WTC11 (cell line): ENCODE data around the gene HNRNPUL1. TPM values are rescaled to one million over a fixed set of nuclear protein-coding genes. Genes with fewer than 3 reads are reported as not detected.

Source experiments
- ATAC-seq: fragments of 200-7000 bp; cut with Tn5 transposase; 2 replicates; pipeline ENCODE4 v1.10.0; 2021; ENCODE audit warnings: mild to moderate bottlenecking, moderate library complexity
- CTCF ChIA-PET: fragments of 300-600 bp; sonication (Branson Sonifier 250); formaldehyde crosslinking; loops from one replicate; lab custom pipeline; 2021; ENCODE audit warnings: antibody characterized with exemption; lab: Charles Lee
- POLR2A ChIA-PET: fragments of 350-600 bp; sonication (Branson Sonifier 250); formaldehyde crosslinking; loops from one replicate; lab custom pipeline; 2021; ENCODE audit warnings: antibody characterized with exemption; lab: Charles Lee
- DNase-seq: peaks from one replicate; pipeline ENCODE4 v3.0.0; 2021; ENCODE audit warnings: low spot score
- H3K27ac Mint-ChIP-seq: 2 replicates; pipeline ENCODE4 v1.8.0; 2021; ENCODE audit warnings: mixed read lengths
- H3K27me3 Mint-ChIP-seq: 2 replicates; pipeline ENCODE4 v1.8.0; 2021; ENCODE audit warnings: low read depth, mild to moderate bottlenecking, moderate library complexity, mixed read lengths
- H3K36me3 Mint-ChIP-seq: 2 replicates; pipeline ENCODE4 v1.8.0; 2021; ENCODE audit warnings: mixed read lengths
- H3K4me1 Mint-ChIP-seq: 2 replicates; pipeline ENCODE4 v1.8.0; 2022; ENCODE audit warnings: mixed read lengths
- H3K4me3 Mint-ChIP-seq: 2 replicates; pipeline ENCODE4 v1.8.0; 2021; ENCODE audit warnings: mild to moderate bottlenecking, moderate library complexity, mixed read lengths
- H3K9me3 Mint-ChIP-seq: 2 replicates; pipeline ENCODE4 v1.8.0; 2021; ENCODE audit warnings: mixed read lengths
- ATF2 ChIP-seq: sonication (generic); formaldehyde crosslinking; IDR thresholded peaks from 2 replicates; pipeline ENCODE4 v1.8.1; 2022; ENCODE audit warnings: low read depth, missing genetic modification reagents, borderline replicate concordance
- CBFB ChIP-seq: sonication (generic); formaldehyde crosslinking; IDR thresholded peaks from 2 replicates; pipeline ENCODE4 v1.8.1; 2022; ENCODE audit warnings: mild to moderate bottlenecking, low read depth, missing genetic modification reagents
- CREB1 ChIP-seq: sonication (generic); formaldehyde crosslinking; IDR thresholded peaks from 2 replicates; pipeline ENCODE4 v1.8.0; 2023; ENCODE audit warnings: mild to moderate bottlenecking, missing genetic modification reagents
- FOXJ3 ChIP-seq: sonication (generic); formaldehyde crosslinking; IDR thresholded peaks from 2 replicates; pipeline ENCODE4 v1.9.0; 2021; ENCODE audit warnings: missing genetic modification reagents, mild to moderate bottlenecking, borderline replicate concordance
- FOXK1 ChIP-seq: sonication (generic); formaldehyde crosslinking; IDR thresholded peaks from 2 replicates; pipeline ENCODE4 v1.8.0; 2022; ENCODE audit warnings: mild to moderate bottlenecking, moderate library complexity, missing genetic modification reagents
- HMGA2 ChIP-seq: fragments of 250-450 bp; sonication (Bioruptor Pico); IDR thresholded peaks from 2 replicates; pipeline ENCODE4 v1.4.0; 2021; ENCODE audit warnings: mild to moderate bottlenecking, moderate library complexity
- MAX ChIP-seq: sonication (generic); formaldehyde crosslinking; IDR thresholded peaks from 2 replicates; pipeline ENCODE4 v1.8.0; 2022; ENCODE audit warnings: mild to moderate bottlenecking, missing genetic modification reagents
- NFATC4 ChIP-seq: fragments of 250-450 bp; sonication (Bioruptor Pico); IDR thresholded peaks from 2 replicates; pipeline ENCODE4 v1.9.0; 2021; ENCODE audit warnings: mild to moderate bottlenecking
- NFE2L1 ChIP-seq: sonication (generic); formaldehyde crosslinking; IDR thresholded peaks from 2 replicates; pipeline ENCODE4 v1.8.1; 2023; ENCODE audit warnings: missing genetic modification reagents
- NFYB ChIP-seq: sonication (generic); formaldehyde crosslinking; conservative IDR thresholded peaks from 2 replicates; pipeline ENCODE4 v1.8.0; 2022; ENCODE audit warnings: low read depth, missing genetic modification reagents
- NR1H2 ChIP-seq: sonication (generic); formaldehyde crosslinking; IDR thresholded peaks from 2 replicates; pipeline ENCODE4 v1.9.0; 2021; ENCODE audit warnings: mild to moderate bottlenecking, moderate library complexity, missing genetic modification reagents
- STAT6 ChIP-seq: sonication (generic); formaldehyde crosslinking; conservative IDR thresholded peaks from 2 replicates; pipeline ENCODE4 v1.8.1; 2023; ENCODE audit warnings: mild to moderate bottlenecking, low read depth, missing genetic modification reagents, moderate library complexity
- ZNF138 ChIP-seq: sonication (generic); formaldehyde crosslinking; conservative IDR thresholded peaks from 2 replicates; pipeline ENCODE4 v1.8.1; 2022; ENCODE audit warnings: mild to moderate bottlenecking, moderate library complexity, missing genetic modification reagents
- ZNF232 ChIP-seq: sonication (generic); formaldehyde crosslinking; IDR thresholded peaks from 2 replicates; pipeline ENCODE4 v1.8.0; 2022; ENCODE audit warnings: mild to moderate bottlenecking, missing genetic modification reagents
- ZNF671 ChIP-seq: fragments of 250-450 bp; sonication (Bioruptor Pico); IDR thresholded peaks from 2 replicates; pipeline ENCODE4 v1.8.0; 2021; ENCODE audit warnings: mild to moderate bottlenecking
- total RNA-seq: library from RNA; stranded (reverse); gene quantifications from 3 replicates; pipeline ENCODE4 v1.2.3, GENCODE V29; 2021
- TF ChIP-seq, protein P1 (sequence below): fragments of 200-600 bp; IDR thresholded peaks from 2 replicates; pipeline ENCODE4 v1.8.0; 2022; ENCODE audit warnings: antibody characterized with exemption
- TF ChIP-seq, protein P2 (sequence below): fragments of 250-450 bp; sonication (Bioruptor Pico); conservative IDR thresholded peaks from 2 replicates; pipeline ENCODE4 v1.9.0; 2021; ENCODE audit warnings: mild to moderate bottlenecking
- TF ChIP-seq, protein P3 (sequence below): sonication (generic); formaldehyde crosslinking; IDR thresholded peaks from 2 replicates; pipeline ENCODE4 v1.8.1; 2023; ENCODE audit warnings: mild to moderate bottlenecking, missing genetic modification reagents

The HNRNPUL1 gene
- total RNA-seq, 1 experiment from 2014 or later: 282 TPM

DNA sequence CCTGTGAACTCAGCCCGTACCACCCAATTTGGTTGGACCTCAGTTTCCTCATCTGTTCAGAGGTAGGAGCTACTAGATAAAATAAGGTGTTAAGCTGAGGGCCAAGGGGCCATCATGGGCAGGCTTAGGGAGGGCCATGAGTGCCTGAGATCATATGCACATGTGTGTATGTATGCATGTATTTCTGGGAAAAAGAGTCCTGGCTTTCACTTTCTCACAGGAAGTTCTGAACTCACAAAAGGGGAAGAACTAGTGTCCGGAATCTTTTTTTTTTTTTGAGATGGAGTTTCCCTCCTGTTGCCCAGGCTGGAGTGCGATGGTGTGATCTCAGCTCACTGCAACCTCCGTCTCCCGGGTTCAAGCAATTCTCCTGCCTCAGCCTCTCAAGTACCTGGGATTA lies 70.6 kb downstream of the HNRNPUL1 start:
- DNase-seq (no peak), ATAC-seq (no peak)
- no peaks in the 10 kb centered on the region for H3K36me3 Mint-ChIP-seq
- peaks cover 19% of the 10 kb centered on the region for H3K27me3 Mint-ChIP-seq
- ChIA-PET POLR2A (interaction anchor here (0.6 kb wide), 1 partner anchor 93 kb away, joined by 5 read pairs; no protein-coding TSS in a partner anchor), CTCF (interaction anchor here (0.7 to 1.0 kb wide), 2 partner anchors 18 to 229 kb away, joined by 3 to 8 read pairs; no protein-coding TSS in a partner anchor)
- TF ChIP-seq ATF2 (CRISPR knock-in tag) (no peak), HMGA2 (CRISPR knock-in tag) (no peak), ZNF138 (CRISPR knock-in tag) (no peak), NFATC4 (CRISPR knock-in tag) (no peak), FOXJ3 (CRISPR knock-in tag) (no peak), CBFB (CRISPR knock-in tag) (no peak), ZNF232 (CRISPR knock-in tag) (no peak), STAT6 (CRISPR knock-in tag) (no peak), CREB1 (CRISPR knock-in tag) (no peak), FOXK1 (CRISPR knock-in tag) (no peak), ZNF671 (CRISPR knock-in tag) (no peak), MAX (CRISPR knock-in tag) (no peak), NR1H2 (CRISPR knock-in tag) (no peak), NFE2L1 (CRISPR knock-in tag) (no peak), NFYB (CRISPR knock-in tag) (no peak)
- TF ChIP-seq, protein P1, sequence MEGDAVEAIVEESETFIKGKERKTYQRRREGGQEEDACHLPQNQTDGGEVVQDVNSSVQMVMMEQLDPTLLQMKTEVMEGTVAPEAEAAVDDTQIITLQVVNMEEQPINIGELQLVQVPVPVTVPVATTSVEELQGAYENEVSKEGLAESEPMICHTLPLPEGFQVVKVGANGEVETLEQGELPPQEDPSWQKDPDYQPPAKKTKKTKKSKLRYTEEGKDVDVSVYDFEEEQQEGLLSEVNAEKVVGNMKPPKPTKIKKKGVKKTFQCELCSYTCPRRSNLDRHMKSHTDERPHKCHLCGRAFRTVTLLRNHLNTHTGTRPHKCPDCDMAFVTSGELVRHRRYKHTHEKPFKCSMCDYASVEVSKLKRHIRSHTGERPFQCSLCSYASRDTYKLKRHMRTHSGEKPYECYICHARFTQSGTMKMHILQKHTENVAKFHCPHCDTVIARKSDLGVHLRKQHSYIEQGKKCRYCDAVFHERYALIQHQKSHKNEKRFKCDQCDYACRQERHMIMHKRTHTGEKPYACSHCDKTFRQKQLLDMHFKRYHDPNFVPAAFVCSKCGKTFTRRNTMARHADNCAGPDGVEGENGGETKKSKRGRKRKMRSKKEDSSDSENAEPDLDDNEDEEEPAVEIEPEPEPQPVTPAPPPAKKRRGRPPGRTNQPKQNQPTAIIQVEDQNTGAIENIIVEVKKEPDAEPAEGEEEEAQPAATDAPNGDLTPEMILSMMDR: no peak
- TF ChIP-seq, protein P2, sequence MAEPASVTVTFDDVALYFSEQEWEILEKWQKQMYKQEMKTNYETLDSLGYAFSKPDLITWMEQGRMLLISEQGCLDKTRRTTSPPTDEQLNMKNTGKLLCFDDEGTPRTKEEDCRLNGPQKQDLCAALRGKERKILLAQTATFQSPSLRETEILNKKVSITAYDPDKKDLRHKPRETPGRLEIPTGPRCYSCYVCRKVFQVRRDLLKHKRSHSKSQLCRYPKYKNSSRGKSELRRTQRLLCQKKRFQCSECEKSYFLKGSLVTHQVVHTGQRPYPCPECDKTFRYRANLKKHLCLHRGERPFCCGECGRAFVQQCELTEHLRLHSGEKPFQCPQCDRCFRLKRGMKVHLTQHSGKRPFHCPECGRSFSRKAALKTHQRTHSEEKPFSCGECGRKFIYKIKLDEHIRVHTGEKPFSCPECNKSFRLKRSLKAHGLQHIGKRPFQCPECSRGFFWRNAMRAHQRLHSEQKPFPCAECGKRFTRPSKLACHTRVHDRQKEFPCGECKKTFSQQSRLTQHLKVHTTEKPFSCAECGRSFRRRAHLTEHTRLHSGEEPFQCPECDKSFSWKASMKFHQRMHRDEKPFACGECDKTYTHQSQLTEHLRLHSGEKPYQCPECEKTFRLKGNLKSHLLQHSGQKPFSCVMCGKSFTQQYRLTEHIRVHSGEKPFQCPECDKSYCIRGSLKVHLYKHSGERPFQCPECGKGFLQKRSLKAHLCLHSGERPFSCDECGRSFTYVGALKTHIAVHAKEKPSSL (CRISPR knock-in tag): no peak
- TF ChIP-seq, protein P3, sequence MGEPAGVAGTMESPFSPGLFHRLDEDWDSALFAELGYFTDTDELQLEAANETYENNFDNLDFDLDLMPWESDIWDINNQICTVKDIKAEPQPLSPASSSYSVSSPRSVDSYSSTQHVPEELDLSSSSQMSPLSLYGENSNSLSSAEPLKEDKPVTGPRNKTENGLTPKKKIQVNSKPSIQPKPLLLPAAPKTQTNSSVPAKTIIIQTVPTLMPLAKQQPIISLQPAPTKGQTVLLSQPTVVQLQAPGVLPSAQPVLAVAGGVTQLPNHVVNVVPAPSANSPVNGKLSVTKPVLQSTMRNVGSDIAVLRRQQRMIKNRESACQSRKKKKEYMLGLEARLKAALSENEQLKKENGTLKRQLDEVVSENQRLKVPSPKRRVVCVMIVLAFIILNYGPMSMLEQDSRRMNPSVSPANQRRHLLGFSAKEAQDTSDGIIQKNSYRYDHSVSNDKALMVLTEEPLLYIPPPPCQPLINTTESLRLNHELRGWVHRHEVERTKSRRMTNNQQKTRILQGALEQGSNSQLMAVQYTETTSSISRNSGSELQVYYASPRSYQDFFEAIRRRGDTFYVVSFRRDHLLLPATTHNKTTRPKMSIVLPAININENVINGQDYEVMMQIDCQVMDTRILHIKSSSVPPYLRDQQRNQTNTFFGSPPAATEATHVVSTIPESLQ: no peak
- H3K4me3 Mint-ChIP-seq: no peak overlapping the region
- H3K9me3 Mint-ChIP-seq: no peaks in the 10 kb centered on the region
- peaks cover 26% of the 10 kb centered on the region for H3K4me1 Mint-ChIP-seq
- H3K27ac Mint-ChIP-seq: no peak overlapping the region
